ENCODE data around the gene GANC. TPM values are rescaled to one million over a fixed set of nuclear protein-coding genes. Genes with fewer than 3 reads are reported as not detected.
"Not testable (repeated sequence)": the region's sequence is repeated elsewhere in the genome, so short reads cannot be mapped to it uniquely, and the experiment has no call there.

The GANC gene
- total RNA-seq, 4 donors from 2014 or later, result 13.6 to 53.0 (median 20.2) TPM

- no peak for ATAC-seq (ENCODE audit: low FRiP score)
- no peak for TF ChIP-seq CTCF (IDR thresholded peaks at IDR 0.05)
- no peak for DNase-seq (ENCODE audit: low spot score)
Observed at GRCh38 chr15:42313463-42313862, 40.5 kb downstream of the GANC start.

- ATAC-seq (ENCODE audit: low FRiP score) (no peak), DNase-seq (ENCODE audit: low spot score) (no peak)
- TF ChIP-seq CTCF (IDR thresholded peaks at IDR 0.05), result no peak
Observed at GRCh38 chr15:42314818-42315217, 41.8 kb downstream of the GANC start.

- DNase-seq (ENCODE audit: low spot score) (no peak), ATAC-seq (ENCODE audit: low FRiP score) (no peak)
- no peak for TF ChIP-seq CTCF (IDR thresholded peaks at IDR 0.05)
Observed at GRCh38 chr15:42315521-42315920, 42.5 kb downstream of the GANC start.

- not testable (repeated sequence) for ATAC-seq (ENCODE audit: low FRiP score); DNase-seq (ENCODE audit: low spot score)
Observed at GRCh38 chr15:42316282-42316805, 43.3 kb downstream of the GANC start.

GRCh38 chr15:42319206-42319605 lies 46.2 kb downstream of the GANC start:
- no peak for ATAC-seq (ENCODE audit: low FRiP score)
- no peak for TF ChIP-seq CTCF (IDR thresholded peaks at IDR 0.05)
- no peak for DNase-seq (ENCODE audit: low spot score)

- DNase-seq (ENCODE audit: low spot score) (no peak), ATAC-seq (ENCODE audit: low FRiP score) (no peak)
- TF ChIP-seq CTCF (IDR thresholded peaks at IDR 0.05), result no peak
Observed at GRCh38 chr15:42324308-42324707, 51.3 kb downstream of the GANC start.

GRCh38 chr15:42329161-42329560 lies 56.2 kb downstream of the GANC start:
- TF ChIP-seq CTCF (IDR thresholded peaks at IDR 0.05), result no peak
- ATAC-seq (ENCODE audit: low FRiP score), result no peak
- no peak for DNase-seq (ENCODE audit: low spot score)

GRCh38 chr15:42329992-42330391 lies 57.0 kb downstream of the GANC start:
- no peak for TF ChIP-seq CTCF (IDR thresholded peaks at IDR 0.05)
- DNase-seq (ENCODE audit: low spot score) (no peak), ATAC-seq (ENCODE audit: low FRiP score) (no peak)

All from omental fat pad (tissue), 4 donors.